SK-N-SH treated with all-trans-retinoic acid at 6 μM for 48 hours (cell line): Measurements from ENCODE around the gene SWSAP1.

Experiments used
- ATAC-seq: fragments of 200-7000 bp; cut with Tn5 transposase; 3 replicates; pipeline ENCODE4 v1.9.1; 2020; ENCODE audit warnings: mild to moderate bottlenecking, moderate library complexity
- ARNTL ChIP-seq: fragments of 450-650 bp; formaldehyde crosslinking; IDR thresholded peaks from 2 replicates; pipeline ENCODE4 v1.5.0; 2020; ENCODE audit warnings: low read depth, mild to moderate bottlenecking, moderate library complexity, borderline replicate concordance
- BACH2 ChIP-seq: fragments of 250-450 bp; sonication (Bioruptor Pico); IDR thresholded peaks from 2 replicates; pipeline ENCODE4 v1.9.0; 2021; ENCODE audit warnings: mild to moderate bottlenecking, borderline replicate concordance
- CREB5 ChIP-seq: fragments of 250-450 bp; sonication (Bioruptor Pico); IDR thresholded peaks from 2 replicates; pipeline ENCODE4 v1.5.1; 2020; ENCODE audit warnings: low read depth, mild to moderate bottlenecking, moderate library complexity
- CSDC2 ChIP-seq: fragments of 250-450 bp; sonication (Bioruptor Pico); IDR thresholded peaks from 2 replicates; pipeline ENCODE4 v1.5.0; 2020; ENCODE audit warnings: mild to moderate bottlenecking, moderate library complexity
- ESRRG ChIP-seq: fragments of 250-450 bp; sonication (Bioruptor Pico); IDR thresholded peaks from 2 replicates; pipeline ENCODE4 v1.6.1; 2021; ENCODE audit warnings: mild to moderate bottlenecking
- GLIS3 ChIP-seq: fragments of 250-450 bp; sonication (Bioruptor Pico); IDR thresholded peaks from 2 replicates; pipeline ENCODE4 v1.5.0; 2020; ENCODE audit warnings: mild to moderate bottlenecking, moderate library complexity
- ISL1 ChIP-seq: fragments of 250-450 bp; sonication (Bioruptor Pico); IDR thresholded peaks from 2 replicates; pipeline ENCODE4 v2.1.2; 2022; ENCODE audit warnings: mild to moderate bottlenecking, moderate library complexity
- OSR1 ChIP-seq: fragments of 250-450 bp; sonication (Bioruptor Pico); IDR thresholded peaks from 2 replicates; pipeline ENCODE4 v1.8.0; 2022; ENCODE audit warnings: moderate library complexity, mild to moderate bottlenecking, inconsistent platforms
- PATZ1 ChIP-seq: fragments of 250-450 bp; sonication (Bioruptor Pico); IDR thresholded peaks from 2 replicates; pipeline ENCODE4 v1.8.0; 2020; ENCODE audit warnings: mild to moderate bottlenecking, moderate library complexity, borderline replicate concordance
- PPARA ChIP-seq: fragments of 250-450 bp; sonication (Bioruptor Pico); IDR thresholded peaks from 2 replicates; pipeline ENCODE4 v1.5.0; 2020; ENCODE audit warnings: mild to moderate bottlenecking, borderline replicate concordance
- RARB ChIP-seq: fragments of 250-450 bp; sonication (Bioruptor Pico); IDR thresholded peaks from 2 replicates; pipeline ENCODE4 v1.8.0; 2021; ENCODE audit warnings: mild to moderate bottlenecking, moderate library complexity
- SNAI2 ChIP-seq: fragments of 250-450 bp; sonication (Bioruptor Pico); IDR thresholded peaks from 2 replicates; pipeline ENCODE4 v1.5.0; 2020; ENCODE audit warnings: mild to moderate bottlenecking, moderate library complexity
- TCF4 ChIP-seq: fragments of 250-450 bp; sonication (Bioruptor Pico); IDR thresholded peaks from 2 replicates; pipeline ENCODE4 v1.8.0; 2021; ENCODE audit warnings: mild to moderate bottlenecking, moderate library complexity, borderline replicate concordance
- TOX ChIP-seq: fragments of 250-450 bp; sonication (Bioruptor Pico); IDR thresholded peaks from 2 replicates; pipeline ENCODE4 v1.8.0; 2021; ENCODE audit warnings: mild to moderate bottlenecking, moderate library complexity, borderline replicate concordance
- ZC3H10 ChIP-seq: fragments of 250-450 bp; sonication (Bioruptor Pico); IDR thresholded peaks from 2 replicates; pipeline ENCODE4 v1.5.1; 2021; ENCODE audit warnings: mild to moderate bottlenecking, moderate library complexity
- ZFP3 ChIP-seq: fragments of 250-450 bp; sonication (Bioruptor Pico); IDR thresholded peaks from 2 replicates; pipeline ENCODE4 v1.5.0; 2020; ENCODE audit warnings: mild to moderate bottlenecking, moderate library complexity
- ZFP30 ChIP-seq: fragments of 450-650 bp; formaldehyde crosslinking; IDR thresholded peaks from 2 replicates; pipeline ENCODE4 v1.5.0; 2022; ENCODE audit warnings: mild to moderate bottlenecking, moderate library complexity
- ZNF565 ChIP-seq: fragments of 450-650 bp; formaldehyde crosslinking; conservative IDR thresholded peaks from 2 replicates; pipeline ENCODE4 v1.5.0; 2020; ENCODE audit warnings: low read depth, mild to moderate bottlenecking, moderate library complexity
- ZNF70 ChIP-seq: fragments of 450-650 bp; formaldehyde crosslinking; IDR thresholded peaks from 2 replicates; pipeline ENCODE4 v1.5.0; 2020; ENCODE audit warnings: mild to moderate bottlenecking, moderate library complexity
- ZNF8 ChIP-seq: fragments of 450-650 bp; formaldehyde crosslinking; IDR thresholded peaks from 2 replicates; pipeline ENCODE4 v1.5.0; 2020; ENCODE audit warnings: mild to moderate bottlenecking, moderate library complexity
- TF ChIP-seq, protein P1 (sequence below): fragments of 250-450 bp; sonication (Bioruptor Pico); IDR thresholded peaks from 2 replicates; pipeline ENCODE4 v1.8.0; 2021; ENCODE audit warnings: low read depth, mild to moderate bottlenecking, moderate library complexity, borderline replicate concordance
- TF ChIP-seq, protein P2 (sequence below): fragments of 250-450 bp; sonication (Bioruptor Pico); IDR thresholded peaks from 2 replicates; pipeline ENCODE4 v1.5.0; 2020; ENCODE audit warnings: mild to moderate bottlenecking, moderate library complexity

SWSAP1 gene

GRCh38 chr19:11364935-11365334 is 9.5 kb upstream of the SWSAP1 start:
- no peak for ATAC-seq
- TF ChIP-seq ZNF565 (CRISPR knock-in tag) (no peak), ESRRG (no peak), ARNTL (CRISPR knock-in tag) (no peak), GLIS3 (CRISPR knock-in tag) (no peak), RARB (CRISPR knock-in tag) (no peak), PATZ1 (CRISPR knock-in tag) (no peak), ZFP30 (CRISPR knock-in tag) (no peak), PPARA (CRISPR knock-in tag) (no peak), ZNF8 (CRISPR knock-in tag) (no peak), TCF4 (CRISPR knock-in tag) (no peak), CSDC2 (CRISPR knock-in tag) (no peak), CREB5 (CRISPR knock-in tag) (no peak), ZC3H10 (no peak), ISL1 (CRISPR knock-in tag) (no peak), BACH2 (CRISPR knock-in tag) (no peak), ZFP3 (CRISPR knock-in tag) (no peak), OSR1 (CRISPR knock-in tag) (no peak)
- TF ChIP-seq, protein P1, sequence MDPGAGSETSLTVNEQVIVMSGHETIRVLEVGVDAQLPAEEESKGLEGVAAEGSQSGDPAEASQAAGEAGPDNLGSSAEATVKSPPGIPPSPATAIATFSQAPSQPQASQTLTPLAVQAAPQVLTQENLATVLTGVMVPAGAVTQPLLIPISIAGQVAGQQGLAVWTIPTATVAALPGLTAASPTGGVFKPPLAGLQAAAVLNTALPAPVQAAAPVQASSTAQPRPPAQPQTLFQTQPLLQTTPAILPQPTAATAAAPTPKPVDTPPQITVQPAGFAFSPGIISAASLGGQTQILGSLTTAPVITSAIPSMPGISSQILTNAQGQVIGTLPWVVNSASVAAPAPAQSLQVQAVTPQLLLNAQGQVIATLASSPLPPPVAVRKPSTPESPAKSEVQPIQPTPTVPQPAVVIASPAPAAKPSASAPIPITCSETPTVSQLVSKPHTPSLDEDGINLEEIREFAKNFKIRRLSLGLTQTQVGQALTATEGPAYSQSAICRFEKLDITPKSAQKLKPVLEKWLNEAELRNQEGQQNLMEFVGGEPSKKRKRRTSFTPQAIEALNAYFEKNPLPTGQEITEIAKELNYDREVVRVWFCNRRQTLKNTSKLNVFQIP (CRISPR knock-in tag): no peak
- TF ChIP-seq, all 23 proteins: peak for 0

DNA sequence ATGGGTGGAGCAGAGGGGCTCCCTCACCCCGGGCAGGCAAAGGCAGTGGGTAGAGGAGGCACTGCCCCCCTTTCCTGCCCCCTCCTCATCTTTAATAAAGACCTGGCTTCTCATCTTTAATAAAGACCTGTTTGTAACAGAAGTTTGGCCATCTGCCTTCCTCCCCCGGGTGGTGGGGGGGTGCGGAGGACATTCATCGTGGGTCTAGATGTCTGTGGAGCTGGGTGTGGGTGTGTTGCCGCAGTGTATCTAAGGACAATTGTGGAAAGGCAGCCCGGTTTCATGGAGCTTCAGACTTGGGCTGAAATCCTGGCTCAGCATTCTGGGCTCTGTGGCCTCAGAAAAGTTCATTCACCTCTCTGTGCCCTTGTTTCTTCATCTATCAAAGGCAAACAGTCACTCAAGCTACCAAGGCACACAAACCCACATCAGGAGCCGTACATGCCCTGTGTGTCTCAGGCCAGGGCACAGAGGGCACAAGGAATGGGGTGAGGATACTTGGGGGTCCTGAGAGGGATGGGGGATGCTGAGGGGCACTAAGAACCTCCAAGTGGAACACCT is 8.8 kb upstream of the SWSAP1 start:
- TF ChIP-seq ESRRG: no peak
- ATAC-seq: no peak

- TF ChIP-seq CSDC2 (CRISPR knock-in tag) (no peak), ZFP30 (CRISPR knock-in tag) (no peak), TCF4 (CRISPR knock-in tag) (no peak), ISL1 (CRISPR knock-in tag) (no peak), PPARA (CRISPR knock-in tag) (no peak), GLIS3 (CRISPR knock-in tag) (no peak), PATZ1 (CRISPR knock-in tag) (no peak), BACH2 (CRISPR knock-in tag) (no peak), ZNF70 (CRISPR knock-in tag) (no peak), ZNF8 (CRISPR knock-in tag) (no peak), ZFP3 (CRISPR knock-in tag) (no peak), OSR1 (CRISPR knock-in tag) (no peak), SNAI2 (no peak), ZNF565 (CRISPR knock-in tag) (no peak), RARB (CRISPR knock-in tag) (no peak), ZC3H10 (no peak), ARNTL (CRISPR knock-in tag) (no peak), TOX (CRISPR knock-in tag) (no peak), ESRRG (no peak)
- TF ChIP-seq, protein P2, sequence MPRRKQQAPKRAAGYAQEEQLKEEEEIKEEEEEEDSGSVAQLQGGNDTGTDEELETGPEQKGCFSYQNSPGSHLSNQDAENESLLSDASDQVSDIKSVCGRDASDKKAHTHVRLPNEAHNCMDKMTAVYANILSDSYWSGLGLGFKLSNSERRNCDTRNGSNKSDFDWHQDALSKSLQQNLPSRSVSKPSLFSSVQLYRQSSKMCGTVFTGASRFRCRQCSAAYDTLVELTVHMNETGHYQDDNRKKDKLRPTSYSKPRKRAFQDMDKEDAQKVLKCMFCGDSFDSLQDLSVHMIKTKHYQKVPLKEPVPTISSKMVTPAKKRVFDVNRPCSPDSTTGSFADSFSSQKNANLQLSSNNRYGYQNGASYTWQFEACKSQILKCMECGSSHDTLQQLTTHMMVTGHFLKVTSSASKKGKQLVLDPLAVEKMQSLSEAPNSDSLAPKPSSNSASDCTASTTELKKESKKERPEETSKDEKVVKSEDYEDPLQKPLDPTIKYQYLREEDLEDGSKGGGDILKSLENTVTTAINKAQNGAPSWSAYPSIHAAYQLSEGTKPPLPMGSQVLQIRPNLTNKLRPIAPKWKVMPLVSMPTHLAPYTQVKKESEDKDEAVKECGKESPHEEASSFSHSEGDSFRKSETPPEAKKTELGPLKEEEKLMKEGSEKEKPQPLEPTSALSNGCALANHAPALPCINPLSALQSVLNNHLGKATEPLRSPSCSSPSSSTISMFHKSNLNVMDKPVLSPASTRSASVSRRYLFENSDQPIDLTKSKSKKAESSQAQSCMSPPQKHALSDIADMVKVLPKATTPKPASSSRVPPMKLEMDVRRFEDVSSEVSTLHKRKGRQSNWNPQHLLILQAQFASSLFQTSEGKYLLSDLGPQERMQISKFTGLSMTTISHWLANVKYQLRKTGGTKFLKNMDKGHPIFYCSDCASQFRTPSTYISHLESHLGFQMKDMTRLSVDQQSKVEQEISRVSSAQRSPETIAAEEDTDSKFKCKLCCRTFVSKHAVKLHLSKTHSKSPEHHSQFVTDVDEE (CRISPR knock-in tag): no peak
- TF ChIP-seq, all 23 proteins: peak for 0
- no peak for ATAC-seq
These were observed 6.9 kb upstream of the SWSAP1 start for GRCh38 chr19:11367528-11367927.
